MCF 10A (cell line): ENCODE results near the gene TNFRSF19. TPM values are rescaled to one million over a fixed set of nuclear protein-coding genes. Genes with fewer than 3 reads are reported as not detected.
A peak's percentile ranks its signal among the peaks of the same experiment; 100 is the strongest.

Experiments
- BruUV-seq: library from RNA; stranded (reverse); fragments of 400-500 nt; replicated peaks from 2 replicates; lab custom pipeline; 2021; lab: Mats Ljungman, UMichigan
- CTCF ChIA-PET: fragments of 300-600 bp; sonication (Branson Sonifier 250); formaldehyde crosslinking; extraction: SDS; loops from one replicate; lab custom pipeline; 2021; ENCODE audit warnings: antibody characterized with exemption, inconsistent platforms; lab: Yijun Ruan, JAX
- POLR2A ChIA-PET: fragments of 300-600, 350-650 bp; sonication (Branson Sonifier 250); formaldehyde crosslinking; extraction: SDS; loops from one replicate; lab custom pipeline; 2020; ENCODE audit warnings: antibody characterized with exemption, inconsistent platforms; lab: Yijun Ruan, JAX
- DNase-seq: peaks from one replicate; pipeline ENCODE4 v3.0.0-alpha.2; 2018; ENCODE audit not compliant: unreplicated experiment
- H3K27ac Mint-ChIP-seq: one replicate; pipeline ENCODE4 v1.8.0; 2022; ENCODE audit warnings: mild to moderate bottlenecking, low read depth, mixed read lengths; ENCODE audit not compliant: unreplicated experiment
- H3K27me3 Mint-ChIP-seq: one replicate; pipeline ENCODE4 v1.8.0; 2022; ENCODE audit warnings: mixed read lengths; ENCODE audit not compliant: insufficient read depth, unreplicated experiment
- H3K36me3 Mint-ChIP-seq: one replicate; pipeline ENCODE4 v1.8.0; 2022; ENCODE audit warnings: mild to moderate bottlenecking, moderate library complexity, mixed read lengths; ENCODE audit not compliant: insufficient read depth, unreplicated experiment
- H3K4me1 Mint-ChIP-seq: one replicate; pipeline ENCODE4 v1.8.0; 2022; ENCODE audit warnings: mixed read lengths; ENCODE audit not compliant: insufficient read depth, unreplicated experiment
- H3K4me3 Mint-ChIP-seq: one replicate; pipeline ENCODE4 v1.8.0; 2022; ENCODE audit warnings: mild to moderate bottlenecking, moderate library complexity, mixed read lengths; ENCODE audit not compliant: unreplicated experiment
- H3K9me3 Mint-ChIP-seq: one replicate; pipeline ENCODE4 v1.8.0; 2022; ENCODE audit warnings: mixed read lengths; ENCODE audit not compliant: unreplicated experiment
- CTCF ChIP-seq: fragments of 200-600 bp; IDR thresholded peaks from one replicate; pipeline ENCODE4 v1.8.0; 2022; ENCODE audit warnings: antibody characterized with exemption, mild to moderate bottlenecking; ENCODE audit not compliant: unreplicated experiment
- intact Hi-C: fragments of 100-400 bp; cut with micrococcal nuclease; formaldehyde crosslinking; loops from 2 replicates; pipeline ENCODE4 v1.14.1; 2022
- total RNA-seq: library from RNA; stranded (reverse); gene quantifications from 2 replicates; pipeline ENCODE4 v1.2.3, GENCODE V29; 2022

The TNFRSF19 gene
- total RNA-seq, 1 experiment from 2014 or later, result not detected

- intact Hi-C loops, result loop anchor here (5.0 kb wide), 2 partner anchors 113 to 307 kb away; partner anchors contain the start of gene MIPEP
- Mint-ChIP-seq H3K4me1 (peaks cover 6% of the 10 kb centered on the region), H3K36me3 (no peaks in the 10 kb centered on the region), H3K27ac (no peak overlapping the region), H3K9me3 (no peaks in the 10 kb centered on the region), H3K27me3 (peaks cover 55% of the 10 kb centered on the region), H3K4me3 (peak overlapping the region; percentile 69)
- TF ChIP-seq CTCF, result no peak
- ChIA-PET CTCF (interaction anchor here (0.6 to 1.0 kb wide), 2 partner anchors 123 to 195 kb away, joined by 3 read pairs; no protein-coding TSS in a partner anchor), POLR2A (no interaction called here)
- no peak for DNase-seq
- BruUV-seq, result no TSS peak
Measured at GRCh38 chr13:23579896-23580683, 9.9 kb downstream of the TNFRSF19 start.

- no peaks in the 10 kb centered on the region for H3K9me3 Mint-ChIP-seq
- BruUV-seq, result no TSS peak
- H3K4me3 Mint-ChIP-seq, result no peak overlapping the region
- ChIA-PET CTCF (interaction anchor here (0.6 kb wide), 1 partner anchor 195 kb away, joined by 3 read pairs; no protein-coding TSS in a partner anchor), POLR2A (no interaction called here)
- H3K4me1 Mint-ChIP-seq, result peaks cover 6% of the 10 kb centered on the region
- peaks cover 61% of the 10 kb centered on the region for H3K27me3 Mint-ChIP-seq
- intact Hi-C loops, result no loop called here
- H3K36me3 Mint-ChIP-seq, result no peaks in the 10 kb centered on the region
- DNase-seq, result no peak
- no peak overlapping the region for H3K27ac Mint-ChIP-seq
- no peak for TF ChIP-seq CTCF
Measured at GRCh38 chr13:23580684-23581060, 10.5 kb downstream of the TNFRSF19 start.

GRCh38 chr13:23583491-23583890 lies 13.3 kb downstream of the TNFRSF19 start:
- Mint-ChIP-seq H3K9me3 (no peaks in the 10 kb centered on the region), H3K36me3 (no peaks in the 10 kb centered on the region), H3K27me3 (peaks cover 74% of the 10 kb centered on the region), H3K4me3 (no peak overlapping the region), H3K4me1 (no peaks in the 10 kb centered on the region), H3K27ac (no peak overlapping the region)
- no peak for DNase-seq
- POLR2A ChIA-PET, result no interaction called here
- CTCF ChIA-PET, result no interaction called here
- intact Hi-C loops, result no loop called here
- no TSS peak for BruUV-seq
- no peak for TF ChIP-seq CTCF

- CTCF ChIA-PET, result no interaction called here
- intact Hi-C loops, result no loop called here
- Mint-ChIP-seq H3K9me3 (no peaks in the 10 kb centered on the region), H3K4me1 (no peaks in the 10 kb centered on the region), H3K4me3 (no peak overlapping the region), H3K27me3 (peaks cover 82% of the 10 kb centered on the region), H3K27ac (no peak overlapping the region), H3K36me3 (no peaks in the 10 kb centered on the region)
- TF ChIP-seq CTCF, result no peak
- BruUV-seq, result no TSS peak
- no peak for DNase-seq
- POLR2A ChIA-PET, result no interaction called here
Measured at GRCh38 chr13:23584275-23584674, 14.1 kb downstream of the TNFRSF19 start.
